Mammary epithelial cell (primary cell): ENCODE results near the gene LRCOL1.

Experiments used
- EZH2 ChIP-seq: IDR thresholded peaks from 2 replicates; pipeline ENCODE4 v1.6.1; 2012; ENCODE audit warnings: low read length, inconsistent platforms, borderline replicate concordance
- TF ChIP-seq, protein P1 (sequence below), 2 donors: IDR thresholded peaks in 1 of 2; conservative IDR thresholded peaks in 1 of 2; 2 replicates each; pipeline ENCODE4 v1.5.1; 2011 to 2012; ENCODE audit warnings: inconsistent platforms in 2 of 2, low read length in 2 of 2, mild to moderate bottlenecking in 2 of 2, control low read depth in 1 of 2, low read depth in 1 of 2; ENCODE audit not compliant: insufficient read depth in 1 of 2; ENCODE audit errors: extremely low read depth in 1 of 2

DNA sequence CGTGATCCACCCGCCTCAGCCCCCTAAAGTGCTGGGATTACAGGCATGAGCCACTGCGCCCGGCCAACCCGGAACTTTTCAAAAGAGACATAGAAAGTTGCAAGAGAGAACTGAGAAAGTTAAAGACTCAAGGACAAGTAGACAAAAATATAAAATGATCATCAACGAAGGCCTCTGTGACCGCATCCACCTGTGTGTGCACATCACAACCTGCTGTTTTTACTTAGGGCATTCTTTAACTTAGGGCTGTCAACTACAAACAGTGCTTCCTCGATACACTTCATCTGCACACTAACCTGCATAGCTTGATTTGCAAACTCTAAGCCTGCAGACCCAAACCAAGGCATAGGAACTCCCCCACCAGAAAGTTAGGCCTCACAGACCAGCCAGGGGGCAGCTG is 23.0 kb upstream of the LRCOL1 start:
- TF ChIP-seq, protein P1, sequence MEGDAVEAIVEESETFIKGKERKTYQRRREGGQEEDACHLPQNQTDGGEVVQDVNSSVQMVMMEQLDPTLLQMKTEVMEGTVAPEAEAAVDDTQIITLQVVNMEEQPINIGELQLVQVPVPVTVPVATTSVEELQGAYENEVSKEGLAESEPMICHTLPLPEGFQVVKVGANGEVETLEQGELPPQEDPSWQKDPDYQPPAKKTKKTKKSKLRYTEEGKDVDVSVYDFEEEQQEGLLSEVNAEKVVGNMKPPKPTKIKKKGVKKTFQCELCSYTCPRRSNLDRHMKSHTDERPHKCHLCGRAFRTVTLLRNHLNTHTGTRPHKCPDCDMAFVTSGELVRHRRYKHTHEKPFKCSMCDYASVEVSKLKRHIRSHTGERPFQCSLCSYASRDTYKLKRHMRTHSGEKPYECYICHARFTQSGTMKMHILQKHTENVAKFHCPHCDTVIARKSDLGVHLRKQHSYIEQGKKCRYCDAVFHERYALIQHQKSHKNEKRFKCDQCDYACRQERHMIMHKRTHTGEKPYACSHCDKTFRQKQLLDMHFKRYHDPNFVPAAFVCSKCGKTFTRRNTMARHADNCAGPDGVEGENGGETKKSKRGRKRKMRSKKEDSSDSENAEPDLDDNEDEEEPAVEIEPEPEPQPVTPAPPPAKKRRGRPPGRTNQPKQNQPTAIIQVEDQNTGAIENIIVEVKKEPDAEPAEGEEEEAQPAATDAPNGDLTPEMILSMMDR (conservative IDR thresholded peaks at IDR 0.05 in 1 of 2, IDR thresholded peaks at IDR 0.05 in 1 of 2; ENCODE audit: extremely low read depth in 1 of 2, insufficient read depth in 1 of 2, low read depth in 1 of 2, low read length in 2 of 2) = no peak
- TF ChIP-seq EZH2 = no peak
